GM10847 (cell line): ENCODE data around the gene ELFN1.

Source experiments
- POLR2A ChIP-seq: IDR thresholded peaks from 2 replicates; pipeline ENCODE4 v1.6.1; 2011; ENCODE audit not compliant: insufficient read length; ENCODE audit errors: extremely low read depth

ELFN1 gene

GRCh38 chr7:1639071-1639470 is 31.0 kb upstream of the ELFN1 start:
- TF ChIP-seq POLR2A = no peak

- no peak for TF ChIP-seq POLR2A
Measured at GRCh38 chr7:1639532-1640175, 30.4 kb upstream of the ELFN1 start.

- TF ChIP-seq POLR2A = no peak
Measured at GRCh38 chr7:1640376-1641172, 29.5 kb upstream of the ELFN1 start.

- TF ChIP-seq POLR2A = no peak
Measured at GRCh38 chr7:1641173-1641572, 28.9 kb upstream of the ELFN1 start.

GRCh38 chr7:1641661-1642260 is 28.3 kb upstream of the ELFN1 start:
- no peak for TF ChIP-seq POLR2A

GRCh38 chr7:1642291-1642731 is 27.8 kb upstream of the ELFN1 start:
- TF ChIP-seq POLR2A = no peak

GRCh38 chr7:1643270-1644092 is 26.6 kb upstream of the ELFN1 start:
- TF ChIP-seq POLR2A = no peak

GRCh38 chr7:1644341-1645070 is 25.6 kb upstream of the ELFN1 start:
- no peak for TF ChIP-seq POLR2A

- no peak for TF ChIP-seq POLR2A
Measured at GRCh38 chr7:1645071-1645409, 25.0 kb upstream of the ELFN1 start.

- TF ChIP-seq POLR2A = no peak
Measured at GRCh38 chr7:1645476-1645875, 24.6 kb upstream of the ELFN1 start.

GRCh38 chr7:1646391-1646790 is 23.7 kb upstream of the ELFN1 start:
- TF ChIP-seq POLR2A = no peak

- no peak for TF ChIP-seq POLR2A
Measured at GRCh38 chr7:1646957-1647891, 22.9 kb upstream of the ELFN1 start.

GRCh38 chr7:1647961-1648672 is 22.0 kb upstream of the ELFN1 start:
- no peak for TF ChIP-seq POLR2A
